Activated CD4-positive, alpha-beta T cell treated with anti-CD3 and anti-CD28 coated beads for 4 hours (primary cell): ENCODE results near the gene NRG2.

Experiments used
- DNase-seq, 2 donors: peaks; one replicate each; pipeline ENCODE4 v3.0.0-alpha.2; 2020

Gene NRG2

GRCh38 chr5:140005145-140005591, 37.9 kb downstream of the NRG2 start:
- no peak for DNase-seq

GRCh38 chr5:140004174-140004573, 38.9 kb downstream of the NRG2 start:
- no peak for DNase-seq

- no peak for DNase-seq
Measured at GRCh38 chr5:140003519-140003918, 39.6 kb downstream of the NRG2 start.

DNA sequence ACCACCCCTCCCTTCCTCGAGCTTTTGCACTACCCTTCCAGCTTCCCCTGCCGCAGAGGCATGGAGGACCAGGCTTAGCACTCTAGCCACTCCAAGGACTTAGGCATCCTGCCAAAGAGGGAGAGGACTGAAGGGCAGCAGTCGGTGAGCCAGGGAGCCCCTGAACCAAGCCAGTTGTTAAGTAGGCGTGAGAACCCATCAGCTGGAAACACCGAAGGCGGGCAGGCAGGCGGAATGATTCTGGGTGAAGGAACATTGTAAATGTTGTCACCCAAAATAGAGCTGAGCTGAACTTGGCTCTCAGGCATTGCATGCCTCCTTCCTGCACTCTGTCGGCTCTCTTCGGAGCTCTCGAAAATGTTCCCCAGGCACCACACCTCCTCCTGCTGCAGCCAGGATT, 42.8 kb downstream of the NRG2 start:
- DNase-seq = no peak

DNA sequence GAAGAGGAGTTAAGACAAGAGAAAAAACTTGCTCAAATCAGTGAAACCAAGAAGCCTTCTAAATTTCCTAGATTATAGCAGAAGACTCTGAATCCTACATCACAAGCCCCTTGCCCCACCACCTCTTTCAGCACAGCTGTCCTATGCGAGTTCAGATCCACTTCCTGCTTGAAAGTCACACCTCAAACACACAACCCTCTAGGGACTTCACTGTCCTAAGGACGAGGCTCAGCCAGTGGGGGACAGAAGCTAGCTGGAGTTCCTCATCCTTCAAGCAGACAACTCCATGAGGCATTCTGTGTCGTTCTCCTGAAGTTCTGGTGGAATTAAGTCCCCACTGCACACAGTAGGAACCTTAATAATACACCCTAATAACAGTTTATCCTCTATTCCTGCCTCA, 44.3 kb downstream of the NRG2 start:
- no peak for DNase-seq

DNA sequence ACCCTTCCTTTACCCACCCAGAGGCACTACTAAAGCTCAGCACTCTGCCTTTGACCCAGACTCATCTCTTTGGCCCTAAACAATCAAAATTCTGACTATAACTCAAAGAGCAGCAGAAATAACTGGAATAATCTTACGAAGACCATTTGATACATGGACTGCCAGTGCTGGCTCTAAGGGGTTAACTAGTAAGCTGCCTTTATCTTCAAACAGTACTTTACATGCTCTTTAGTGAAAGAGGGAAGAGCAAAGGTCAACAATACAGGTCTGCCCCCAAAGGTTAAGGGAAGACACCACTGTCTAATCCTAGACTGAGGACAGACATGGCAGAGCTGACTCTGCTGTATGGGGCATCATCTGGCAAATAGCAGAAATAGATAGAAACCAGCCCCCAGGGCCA, 45.8 kb downstream of the NRG2 start:
- DNase-seq = no peak

DNA sequence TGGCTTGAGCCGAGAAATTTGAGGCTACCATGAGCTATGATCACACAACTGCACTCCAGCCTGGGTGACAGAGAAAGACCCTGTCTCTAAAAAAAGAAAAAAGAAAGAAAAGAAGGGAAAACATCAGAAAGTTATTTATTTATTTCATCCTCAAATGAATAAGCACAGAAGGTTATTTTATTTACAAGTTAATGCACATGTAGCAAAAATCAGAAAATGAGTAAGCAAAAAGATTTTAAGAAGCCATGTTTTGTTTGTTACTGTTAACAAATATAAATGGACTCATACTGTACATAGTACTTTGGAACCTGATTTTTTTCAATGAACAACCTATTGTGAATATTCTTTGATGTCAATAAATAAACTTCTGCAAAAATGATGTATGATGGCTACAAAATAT, 47.2 kb downstream of the NRG2 start:
- no peak for DNase-seq

DNA sequence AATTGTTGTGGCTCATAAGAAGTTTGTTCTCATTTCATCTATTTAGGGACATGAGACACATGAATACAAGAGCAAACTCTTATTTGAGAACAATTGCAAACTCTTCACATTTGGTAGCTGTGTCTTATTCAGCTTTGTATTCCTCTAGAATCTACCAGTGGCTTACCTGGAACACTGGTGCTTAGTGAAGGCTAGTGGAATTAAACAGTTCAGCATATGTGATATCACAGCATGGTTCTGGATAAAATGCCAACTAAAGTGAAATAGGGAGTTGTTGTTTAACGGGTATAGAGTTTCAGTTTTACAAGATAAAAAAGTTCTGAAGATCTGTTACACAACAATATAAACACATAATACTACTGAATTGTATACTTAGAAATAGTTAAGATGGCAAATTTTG, 48.9 kb downstream of the NRG2 start:
- no peak for DNase-seq

DNA sequence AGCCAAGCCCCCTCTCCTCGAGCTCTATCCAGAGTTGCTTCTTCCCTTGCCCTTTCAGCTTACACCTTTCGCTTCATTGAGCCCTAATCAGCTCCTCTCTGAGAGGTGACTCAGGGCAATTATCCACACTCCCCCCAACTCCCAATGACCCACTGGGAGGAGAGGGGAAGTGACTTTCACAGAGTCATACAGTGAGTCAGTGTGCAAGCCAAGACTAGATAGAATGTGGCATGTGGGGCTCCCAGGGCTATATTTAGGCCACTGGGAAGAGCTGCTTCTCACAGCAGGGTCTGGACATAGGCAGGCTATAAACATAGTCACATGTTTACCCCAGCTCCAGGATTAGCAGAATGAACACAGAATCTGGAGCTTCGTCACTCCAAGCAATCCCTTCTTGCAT, 57.4 kb downstream of the NRG2 start:
- no peak for DNase-seq

DNA sequence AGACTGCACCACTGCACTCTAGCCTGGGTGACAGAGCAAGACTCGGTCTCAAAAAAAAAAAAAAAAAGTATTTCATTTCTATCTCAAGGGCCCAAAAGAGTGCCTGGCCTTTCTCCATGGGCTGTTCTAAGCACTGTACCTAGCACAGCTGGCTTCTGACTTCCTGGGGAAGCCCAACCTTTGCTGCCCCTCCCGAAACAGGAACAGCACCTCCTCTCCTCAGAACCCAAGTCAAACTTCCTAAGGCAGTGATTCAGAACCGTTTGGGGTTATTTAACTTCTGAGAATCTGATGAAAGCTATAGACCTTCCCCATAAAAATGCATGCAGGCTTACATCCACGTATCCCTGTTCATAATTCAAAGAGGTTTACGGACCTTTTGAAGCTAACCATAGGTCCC, 57.8 kb downstream of the NRG2 start:
- no peak for DNase-seq

DNA sequence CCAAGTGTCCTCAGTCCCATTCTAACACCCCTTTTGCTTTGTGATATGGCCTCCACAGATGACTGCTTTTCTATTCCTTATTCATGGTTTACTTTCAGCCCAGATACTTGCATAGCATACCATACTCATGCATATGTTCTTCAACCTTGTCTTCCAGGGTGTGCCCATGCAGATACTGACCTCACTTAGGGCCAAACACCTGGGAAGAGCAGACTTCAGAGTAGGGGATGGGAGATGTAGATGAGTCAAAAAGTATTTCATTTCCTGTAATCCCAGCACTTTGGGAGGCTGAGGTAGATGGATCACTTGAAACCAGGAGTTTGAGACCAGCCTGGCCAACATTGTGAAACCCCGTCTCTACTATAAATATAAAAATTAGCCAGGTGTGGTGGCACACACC, 58.3 kb downstream of the NRG2 start:
- DNase-seq = no peak

GRCh38 chr5:139982975-139983240, 60.2 kb downstream of the NRG2 start:
- no peak for DNase-seq

GRCh38 chr5:139982157-139982974, 60.7 kb downstream of the NRG2 start:
- no peak for DNase-seq

GRCh38 chr5:139980765-139981164, 62.3 kb downstream of the NRG2 start:
- no peak for DNase-seq

DNA sequence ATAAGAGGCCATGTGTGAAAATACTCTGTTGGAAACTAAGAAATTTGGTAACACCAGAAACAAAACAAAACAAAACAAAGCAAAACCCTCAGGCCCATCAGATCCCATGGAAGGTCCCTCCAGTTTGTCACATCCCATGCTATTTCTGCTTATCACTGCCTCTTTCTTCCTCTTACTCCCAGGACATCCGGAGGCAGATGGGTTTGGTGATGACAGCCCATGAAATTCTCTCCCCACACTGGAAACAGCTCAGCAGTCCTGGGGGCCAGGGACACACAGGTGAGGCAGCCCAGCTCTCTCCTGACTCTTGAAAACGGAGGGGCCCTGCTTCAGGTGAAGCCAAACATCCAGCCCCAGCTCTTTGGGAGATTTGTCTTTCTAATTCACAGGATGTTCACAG, 63.2 kb downstream of the NRG2 start:
- DNase-seq = no peak

- no peak for DNase-seq
Measured at GRCh38 chr5:139979518-139979917, 63.6 kb downstream of the NRG2 start.

GRCh38 chr5:139976703-139977102, 66.4 kb downstream of the NRG2 start:
- DNase-seq = no peak

- DNase-seq = no peak
Measured at GRCh38 chr5:139975942-139976341, 67.2 kb downstream of the NRG2 start.

- no peak for DNase-seq
Measured at GRCh38 chr5:139975306-139975705, 67.8 kb downstream of the NRG2 start.

DNA sequence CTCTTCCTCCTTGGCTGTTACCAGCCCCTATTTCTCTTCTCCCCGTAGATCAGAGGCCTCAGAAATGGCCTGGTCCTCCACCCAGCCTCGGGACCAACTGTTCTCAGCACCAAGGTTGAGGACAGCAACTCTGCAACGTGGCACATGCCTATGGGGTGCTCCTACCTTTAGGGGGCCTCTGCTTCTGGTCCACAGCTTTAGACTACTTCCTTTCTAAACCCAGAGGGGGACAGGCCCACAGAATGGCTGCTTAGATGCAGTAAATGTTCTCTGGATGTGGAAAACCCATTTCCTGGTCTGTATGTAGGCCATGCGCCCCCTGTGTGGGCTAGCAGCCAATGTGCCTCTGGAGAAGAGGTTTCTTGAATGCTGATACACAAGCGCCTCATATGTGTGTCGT, 68.4 kb downstream of the NRG2 start:
- no peak for DNase-seq

- DNase-seq = no peak
Measured at GRCh38 chr5:139971202-139971725, 71.8 kb downstream of the NRG2 start.

- DNase-seq = no peak
Measured at GRCh38 chr5:139969318-139969717, 73.8 kb downstream of the NRG2 start.

DNA sequence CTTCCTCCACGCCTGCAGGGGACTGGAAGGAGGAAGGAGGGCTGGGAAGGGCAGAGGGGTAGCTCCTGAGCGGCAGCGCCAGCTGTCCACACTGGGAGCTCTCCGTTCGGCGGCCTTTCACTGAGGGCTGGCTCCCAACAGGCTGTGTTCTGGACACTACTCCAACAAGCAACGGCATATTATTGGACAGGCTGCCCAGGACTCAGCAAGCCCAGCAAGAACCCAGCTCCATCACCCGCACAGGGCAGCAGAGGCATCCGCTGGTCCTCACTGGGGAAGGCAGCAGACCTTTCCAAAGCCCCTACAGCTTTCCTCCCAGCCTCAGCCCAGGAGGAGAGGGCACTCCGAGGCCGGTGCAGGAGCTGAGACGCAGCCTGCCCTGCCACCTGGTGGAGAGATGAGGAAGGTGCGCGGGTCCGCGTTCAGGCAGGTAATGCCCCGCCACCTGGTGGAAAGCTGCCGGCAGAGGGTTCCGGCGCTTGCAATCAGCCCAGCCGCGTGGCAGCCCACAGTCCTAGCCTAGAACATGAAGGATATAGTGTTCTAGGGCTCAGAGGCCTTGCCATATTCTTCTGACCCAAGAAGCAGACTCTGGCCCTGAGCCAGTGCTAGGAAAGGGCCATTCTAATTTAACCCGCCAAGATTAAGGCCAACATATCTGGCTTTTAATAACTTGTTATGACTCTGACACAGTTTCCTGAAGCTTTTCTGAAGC, 74.4 kb downstream of the NRG2 start:
- DNase-seq = peak; percentile 80 to 88

- no peak for DNase-seq
Measured at GRCh38 chr5:139967353-139967752, 75.7 kb downstream of the NRG2 start.

DNA sequence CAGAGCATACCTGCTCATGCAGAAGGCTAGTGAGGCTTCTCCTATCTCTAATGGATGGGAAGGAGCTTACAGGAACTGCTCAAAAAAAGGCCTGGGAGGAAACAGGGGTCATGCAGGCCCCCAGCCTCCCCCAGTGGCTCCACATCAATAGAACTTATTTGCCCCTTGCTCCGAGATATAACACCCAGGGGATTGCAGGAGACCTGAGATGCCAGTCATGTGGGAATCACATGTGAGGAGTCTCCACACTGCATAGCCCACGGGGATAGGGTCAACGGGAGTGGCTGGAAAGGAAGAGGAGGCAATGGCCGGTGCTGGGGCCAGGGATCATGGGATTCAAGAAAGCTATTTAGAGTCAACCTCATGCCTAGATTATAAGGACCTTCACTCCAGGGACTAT, 76.2 kb downstream of the NRG2 start:
- DNase-seq = no peak
